DMS79 treated with DMSO at 0.1 percent for 48 hours (cell line): ENCODE results near the gene ELOVL3.
"Not testable (repeated sequence)": the region's sequence is repeated elsewhere in the genome, so short reads cannot be mapped to it uniquely, and the experiment has no call there.

Experiments used
- DNase-seq: peaks from one replicate; lab custom pipeline; 2025; lab: John Stamatoyannopoulos, UW

The ELOVL3 gene

GRCh38 chr10:102227050-102227449 lies 951 bp downstream of the ELOVL3 start:
- no peak for DNase-seq

- peak; percentile 40 for DNase-seq
Measured at GRCh38 chr10:102229810-102230263, 3.7 kb downstream of the ELOVL3 start.

DNA sequence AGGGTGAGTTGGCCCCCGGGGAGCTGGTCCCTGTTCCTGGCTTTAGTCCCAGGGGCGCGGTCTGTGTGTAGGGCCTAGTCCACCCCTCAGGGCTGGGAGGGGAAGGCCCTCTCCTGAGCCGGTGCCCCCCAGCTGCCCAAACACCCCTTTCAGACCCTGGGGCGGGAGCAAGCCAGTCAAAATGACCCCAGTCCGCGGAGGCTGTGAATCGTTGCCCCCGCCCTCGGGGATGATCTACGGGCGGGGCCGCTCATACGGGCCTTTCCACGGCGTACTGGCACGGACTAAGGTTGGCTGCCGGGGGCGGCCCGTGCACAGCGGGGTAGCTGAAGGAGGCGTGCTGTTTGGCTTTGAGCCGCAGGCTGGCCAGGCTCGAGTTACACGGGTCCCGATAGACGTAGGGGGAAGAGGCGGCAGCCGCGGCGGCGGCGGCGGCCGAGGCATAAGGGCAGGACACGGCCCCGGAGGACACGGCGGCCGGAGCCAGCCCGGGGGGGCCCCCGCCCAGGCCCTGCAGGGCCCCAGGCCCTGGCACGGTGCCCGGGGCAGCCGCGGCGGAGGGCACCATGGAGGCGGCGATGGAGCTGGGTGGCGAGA lies 4.3 kb downstream of the ELOVL3 start:
- DNase-seq = peak; percentile 34

GRCh38 chr10:102230861-102231356 lies 4.8 kb downstream of the ELOVL3 start:
- DNase-seq = peak; percentile 5

- no peak for DNase-seq
Measured at GRCh38 chr10:102231357-102232318, 5.5 kb downstream of the ELOVL3 start.

GRCh38 chr10:102233997-102234396 lies 7.9 kb downstream of the ELOVL3 start:
- no peak for DNase-seq

DNA sequence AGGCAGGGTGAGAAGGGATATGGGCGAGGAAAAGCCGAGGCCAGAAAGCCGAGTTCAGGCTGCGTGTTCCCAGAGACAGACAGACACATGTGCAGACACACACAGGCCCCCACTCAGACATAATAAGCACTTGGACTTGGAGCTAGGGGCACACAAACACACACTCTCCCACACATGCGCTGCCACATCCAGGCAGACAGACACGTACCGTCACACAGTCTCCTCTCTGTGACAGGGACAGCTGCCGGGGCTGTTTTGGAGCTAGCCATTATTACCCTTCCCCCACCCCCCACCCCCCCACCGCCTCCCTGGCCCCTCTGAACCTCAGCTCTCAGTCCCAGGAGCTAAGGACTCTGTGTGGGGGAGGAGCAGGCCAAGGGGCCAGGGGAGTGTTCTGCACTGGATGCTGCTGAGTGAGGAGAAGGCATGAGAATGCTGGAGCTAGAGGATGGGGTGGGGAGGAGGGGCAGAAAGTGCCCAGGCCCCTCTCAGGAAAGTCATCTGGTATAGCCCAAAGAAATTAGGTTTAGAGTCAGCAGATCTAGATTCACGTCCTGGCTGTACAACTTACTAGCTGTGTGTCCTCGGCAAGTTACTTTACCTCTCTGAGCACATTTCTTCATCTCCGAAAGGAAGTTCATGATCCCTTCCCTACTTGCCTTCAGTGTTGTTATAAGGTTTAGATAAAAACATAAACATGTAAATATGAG lies 8.9 kb downstream of the ELOVL3 start:
- no peak for DNase-seq

DNA sequence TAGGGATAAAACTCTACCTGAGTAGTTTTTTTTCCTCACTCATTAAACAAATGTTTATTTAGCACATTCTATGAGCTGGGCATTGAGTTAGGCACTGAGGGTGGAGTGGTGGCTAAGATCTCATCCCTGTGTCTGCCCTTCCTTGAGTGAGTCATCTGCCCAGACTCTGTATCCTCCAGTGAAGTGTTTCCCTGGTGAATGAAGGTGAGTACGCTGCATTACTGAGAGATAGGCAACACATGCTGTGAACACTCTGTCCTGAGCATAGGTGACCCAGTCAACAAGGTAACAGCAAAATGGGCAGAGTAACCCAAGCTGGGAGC lies 9.5 kb downstream of the ELOVL3 start:
- DNase-seq = no peak

- DNase-seq = no peak
Measured at GRCh38 chr10:102236006-102236405, 9.9 kb downstream of the ELOVL3 start.

DNA sequence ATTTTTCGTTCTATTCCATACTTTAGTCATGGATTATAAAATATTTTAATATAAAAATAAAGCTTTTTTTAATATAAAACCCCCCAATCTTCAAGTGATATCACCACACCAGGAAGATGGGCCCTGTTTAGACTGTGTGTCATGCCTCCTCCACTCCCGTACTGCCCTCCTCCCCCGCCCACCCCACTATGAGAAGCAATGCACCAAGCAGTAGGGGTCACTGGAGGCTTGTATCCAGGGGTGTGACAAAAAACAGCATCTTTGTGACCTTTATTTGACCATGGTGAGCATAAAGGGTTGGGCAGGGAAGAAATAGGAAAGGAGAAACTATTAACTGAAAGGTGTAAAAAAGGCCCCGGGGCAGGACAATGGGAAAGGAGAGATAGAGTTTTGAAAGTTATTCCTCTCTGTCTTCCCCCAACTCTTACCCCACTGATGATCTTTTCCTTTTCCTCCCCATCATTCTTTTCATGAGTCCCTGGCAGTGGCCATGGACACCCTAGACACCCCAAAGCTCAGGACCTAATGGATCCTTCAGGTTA lies 11.7 kb downstream of the ELOVL3 start:
- DNase-seq = no peak

GRCh38 chr10:102240467-102241031 lies 14.4 kb downstream of the ELOVL3 start:
- no peak for DNase-seq

GRCh38 chr10:102241032-102241443 lies 14.9 kb downstream of the ELOVL3 start:
- no peak for DNase-seq

DNA sequence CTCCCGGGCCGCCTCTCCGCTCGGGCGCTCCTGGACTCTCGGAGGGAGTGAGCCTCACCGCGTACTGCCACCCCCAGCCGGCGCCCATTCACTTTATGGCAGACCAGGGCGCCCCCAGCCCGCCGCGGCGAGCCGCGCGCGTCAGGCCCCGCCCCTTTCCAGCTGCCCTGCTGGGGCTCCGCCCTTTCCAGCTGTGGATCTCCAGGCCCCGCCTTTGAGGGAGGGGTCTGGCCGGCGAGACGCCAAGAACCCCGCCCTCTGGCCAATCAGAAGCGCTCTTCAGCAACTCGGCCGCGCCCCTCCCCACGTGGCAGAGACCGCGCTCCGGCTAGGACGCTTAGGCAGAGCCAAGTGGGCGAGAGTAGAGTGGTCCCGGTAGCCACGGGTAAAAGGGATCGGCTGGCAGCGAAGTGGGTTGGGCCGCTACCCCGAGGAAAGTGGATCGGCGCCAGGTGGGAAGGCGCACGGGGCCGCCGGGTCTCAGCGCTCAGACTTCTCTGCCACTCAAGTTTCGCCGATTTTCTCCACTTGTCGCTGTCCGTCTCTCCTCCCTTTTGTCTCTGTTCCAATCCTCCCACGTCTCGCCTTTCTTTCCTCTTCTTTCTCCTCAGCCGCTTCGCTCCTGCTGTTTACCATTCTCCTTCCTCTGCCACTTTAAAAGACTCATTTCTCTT lies 15.5 kb downstream of the ELOVL3 start, which contains the start of gene PITX3:
Gene PITX3, minus strand, starts transcription at position 69 of the 674 bp plus-strand sequence. CDS start 9,432 bp downstream, outside the sequence.
- DNase-seq = peak; percentile 29

DNA sequence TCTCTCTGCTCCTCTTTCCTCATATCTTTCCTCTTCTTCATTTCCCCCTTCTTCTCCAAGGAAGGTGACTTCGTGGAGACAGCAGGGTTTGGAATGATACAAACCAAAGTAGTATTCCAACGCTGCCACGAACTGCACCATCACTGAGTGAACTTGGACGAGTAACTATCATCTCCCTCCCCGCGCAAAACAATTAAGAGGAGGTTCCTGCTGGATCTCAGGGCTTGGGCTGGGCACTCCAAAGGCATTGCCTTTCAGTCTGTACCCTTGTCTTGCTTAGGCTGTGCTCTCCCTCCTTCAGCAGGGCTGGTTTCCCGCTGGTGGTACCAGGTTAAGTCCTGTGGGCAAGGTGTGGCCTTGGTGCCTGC lies 16.0 kb downstream of the ELOVL3 start:
- DNase-seq = no peak

GRCh38 chr10:102243309-102243708 lies 17.2 kb downstream of the ELOVL3 start:
- DNase-seq = no peak

DNA sequence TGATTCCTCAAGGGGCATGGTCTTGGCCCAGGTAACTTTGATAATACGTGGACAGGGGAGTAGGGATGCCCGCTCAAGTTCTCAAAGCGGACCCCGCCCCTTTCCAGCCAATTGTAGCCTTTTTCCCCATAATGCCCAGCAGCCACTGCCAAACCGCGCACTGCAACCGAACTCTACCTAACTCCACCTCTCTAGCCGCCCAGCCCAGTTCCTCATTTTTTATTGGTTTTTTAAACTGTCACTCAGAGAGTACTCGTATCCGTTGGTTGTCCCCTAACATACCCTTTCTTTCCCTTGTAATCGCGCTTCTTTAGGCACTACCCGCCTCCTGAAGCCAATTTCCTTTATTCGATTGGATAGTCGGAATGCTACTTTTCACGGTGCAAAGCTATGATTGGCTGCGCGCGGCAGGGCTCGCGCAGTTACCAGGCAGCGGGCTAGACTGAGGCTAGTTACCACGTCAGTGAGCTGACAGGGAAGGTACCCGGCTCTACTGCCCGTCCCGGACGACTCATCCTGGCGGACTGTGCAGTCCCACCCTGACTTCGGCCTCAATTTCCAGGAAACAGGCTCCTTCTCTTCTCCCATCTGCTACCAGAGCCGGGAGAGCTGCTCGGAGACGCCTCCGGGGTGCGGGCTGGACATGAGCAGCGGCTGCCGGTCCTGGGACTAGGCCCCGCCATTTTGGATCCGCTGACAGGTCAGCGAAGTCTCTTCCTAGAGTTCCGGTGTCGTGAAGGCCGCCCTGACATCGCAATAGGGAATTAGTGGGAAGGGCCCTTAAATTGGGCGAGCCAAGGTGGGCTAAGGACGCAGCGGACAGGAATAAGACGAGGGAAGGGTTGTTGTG lies 19.2 kb downstream of the ELOVL3 start, which contains the start of gene GBF1:
Gene GBF1, plus strand, starts transcription at position 451 of the 850 bp plus-strand sequence. CDS start 13,407 bp downstream, outside the sequence.
- peak; percentile 95 for DNase-seq

- no peak for DNase-seq
Measured at GRCh38 chr10:102245932-102246251, 19.8 kb downstream of the ELOVL3 start.

DNA sequence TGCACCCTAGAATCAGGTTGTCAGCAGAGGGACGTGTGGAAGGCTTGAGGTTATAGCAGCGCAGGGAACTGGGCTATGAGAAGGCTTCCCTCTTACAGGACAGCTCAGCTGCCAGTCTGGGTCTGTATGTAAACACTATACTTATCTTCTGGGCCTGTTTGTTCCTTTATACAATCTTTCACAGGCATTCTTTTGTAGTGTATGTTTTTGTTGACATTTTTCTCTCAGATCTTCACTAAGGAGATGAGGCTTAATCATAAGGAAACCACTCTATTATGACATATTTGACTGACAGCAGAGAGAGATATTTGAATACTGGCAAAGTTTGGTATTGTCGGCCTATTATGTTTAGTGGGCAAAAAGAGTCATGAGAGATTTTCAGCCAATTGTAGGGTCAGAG lies 20.2 kb downstream of the ELOVL3 start:
- DNase-seq = no peak

- no peak for DNase-seq
Measured at GRCh38 chr10:102247734-102248133, 21.6 kb downstream of the ELOVL3 start.

DNA sequence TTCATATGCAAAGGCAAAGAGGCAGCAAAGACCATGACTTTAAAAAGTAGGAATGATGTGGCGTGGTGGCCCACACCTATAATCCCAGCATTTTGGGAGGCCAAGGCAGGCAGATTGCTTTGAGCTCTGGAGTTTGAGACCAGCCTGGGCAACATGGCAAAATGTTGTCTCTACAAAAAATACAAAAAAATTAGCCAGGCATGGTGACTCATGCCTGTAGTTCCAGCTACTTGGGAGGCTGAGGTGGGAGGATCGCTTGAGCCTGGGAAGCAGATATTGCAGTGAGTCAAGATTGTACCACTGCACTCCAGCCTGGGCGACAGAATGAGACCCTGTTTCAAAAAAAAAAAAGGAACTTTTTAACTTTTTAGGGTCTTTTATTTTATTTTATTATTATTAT lies 26.4 kb downstream of the ELOVL3 start:
- not testable (repeated sequence) for DNase-seq
